Keratinocyte (primary cell): ENCODE data around the gene AKR1C3. TPM values are rescaled to one million over a fixed set of nuclear protein-coding genes. Genes with fewer than 3 reads are reported as not detected.

Source experiments
- DNase-seq: peaks from one replicate; pipeline ENCODE4 v3.0.0-alpha.2; 2011; ENCODE audit warnings: low read depth, missing footprints, low spot score
- FAIRE-seq: peaks from 2 replicates; lab custom pipeline; 2011; peaks lifted over from hg19 to GRCh38; lab: Jason Lieb, UNC
- H2AFZ ChIP-seq: 2 replicates; pipeline ENCODE4 v1.6.0; 2012; ENCODE audit warnings: low read length, control low read depth, inconsistent platforms; ENCODE audit not compliant: control insufficient read depth
- H3K27ac ChIP-seq: 2 replicates; pipeline ENCODE4 v1.5.1; 2011; ENCODE audit warnings: low read length; ENCODE audit not compliant: control insufficient read depth, insufficient read depth
- H3K27me3 ChIP-seq: 3 replicates; pipeline ENCODE4 v1.6.0; 2011; ENCODE audit warnings: low read length; ENCODE audit not compliant: control insufficient read depth, insufficient read depth; ENCODE audit errors: extremely low read depth
- H3K36me3 ChIP-seq, 2 experiments: 2 replicates in 1 of 2; 3 replicates in 1 of 2; pipeline ENCODE4 v1.5.1; 2011; ENCODE audit warnings: low read length in 2 of 2, mild to moderate bottlenecking in 1 of 2; ENCODE audit not compliant: control insufficient read depth in 2 of 2, insufficient read depth in 2 of 2; ENCODE audit errors: extremely low read depth in 1 of 2
- H3K4me1 ChIP-seq: 3 replicates; pipeline ENCODE4 v1.5.1; 2011; ENCODE audit warnings: low read length; ENCODE audit not compliant: control insufficient read depth, insufficient read depth; ENCODE audit errors: extremely low read depth
- H3K4me2 ChIP-seq: 3 replicates; pipeline ENCODE4 v1.6.0; 2011; ENCODE audit warnings: low read depth, low read length; ENCODE audit not compliant: control insufficient read depth, insufficient read depth; ENCODE audit errors: extremely low read depth
- H3K4me3 ChIP-seq, 3 experiments: fragments of 200-600 bp in 1 of 3; sonication (generic) in 1 of 3; 2 replicates in 2 of 3; 3 replicates in 1 of 3; pipeline ENCODE4 v1.5.1; 2011 to 2016; ENCODE audit warnings: low read length in 3 of 3, mild to moderate bottlenecking in 3 of 3, control low read depth in 2 of 3, inconsistent platforms in 1 of 3, low read depth in 1 of 3, mixed read lengths in 1 of 3, mixed run types in 1 of 3, moderate library complexity in 1 of 3; ENCODE audit not compliant: control insufficient read depth in 2 of 3, insufficient read depth in 2 of 3; ENCODE audit errors: extremely low read depth in 1 of 3
- H3K79me2 ChIP-seq: 2 replicates; pipeline ENCODE4 v1.6.0; 2012; ENCODE audit warnings: low read length; ENCODE audit not compliant: control insufficient read depth, insufficient read depth
- H3K9ac ChIP-seq: 3 replicates; pipeline ENCODE4 v1.6.0; 2011; ENCODE audit warnings: low read length; ENCODE audit not compliant: control insufficient read depth, insufficient read depth; ENCODE audit errors: extremely low read depth
- H3K9me1 ChIP-seq: 3 replicates; pipeline ENCODE4 v1.6.0; 2011; ENCODE audit warnings: low read length; ENCODE audit not compliant: control insufficient read depth, insufficient read depth; ENCODE audit errors: extremely low read depth
- H3K9me3 ChIP-seq: 2 replicates; pipeline ENCODE4 v1.5.1; 2012; ENCODE audit warnings: low read depth, low read length; ENCODE audit not compliant: control insufficient read depth
- H4K20me1 ChIP-seq: 3 replicates; pipeline ENCODE4 v1.6.0; 2011; ENCODE audit warnings: low read length; ENCODE audit not compliant: control insufficient read depth, insufficient read depth; ENCODE audit errors: extremely low read depth
- CTCF ChIP-seq, 3 experiments: IDR thresholded peaks in 1 of 3; conservative IDR thresholded peaks in 1 of 3; optimal IDR thresholded peaks in 1 of 3; 2 replicates in 2 of 3; 3 replicates in 1 of 3; pipeline versions ENCODE3 to v1.5.1; 2011; ENCODE audit warnings: low read length in 3 of 3, mild to moderate bottlenecking in 3 of 3, moderate library complexity in 2 of 3, control low read depth in 1 of 3, inconsistent platforms in 1 of 3; ENCODE audit not compliant: insufficient read depth in 2 of 3; ENCODE audit errors: extremely low read depth in 1 of 3
- EZH2 ChIP-seq: IDR thresholded peaks from one replicate; pipeline ENCODE4 v1.6.1; 2012; ENCODE audit warnings: inconsistent platforms, mild to moderate bottlenecking, low read length, moderate library complexity
- dilution Hi-C: fragments of 300-500 bp; cut with MboI; formaldehyde crosslinking; loops from one replicate; pipeline ENCODE4 v1.7.0; 2020; ENCODE audit warnings: low sequenced_read_pairs; ENCODE audit not compliant: extremely low pct_ligation_motif_present
- polyA plus RNA-seq, 5 experiments: library from polyadenylated mRNA; depleted of rRNA in 3 of 5; stranded (reverse) in 3 of 5; stranded (forward) in 1 of 5; unstranded in 1 of 5; fragments of >200 nt; gene quantifications; 1 replicate in 1 of 5; 2 replicates in 3 of 5; 3 replicates in 1 of 5; pipeline versions ENCODE4 v1.2.1 to v1.2.3, GENCODE V29; 2011 to 2012; ENCODE audit warnings: missing spikeins in 2 of 5, low read depth in 1 of 5, low replicate concordance in 1 of 5

AKR1C3 gene
- polyA plus RNA-seq, 1 donor (not counting 4 experiments of a cell fraction or from before 2014, with no cell fraction given), result 27.3 TPM

DNA sequence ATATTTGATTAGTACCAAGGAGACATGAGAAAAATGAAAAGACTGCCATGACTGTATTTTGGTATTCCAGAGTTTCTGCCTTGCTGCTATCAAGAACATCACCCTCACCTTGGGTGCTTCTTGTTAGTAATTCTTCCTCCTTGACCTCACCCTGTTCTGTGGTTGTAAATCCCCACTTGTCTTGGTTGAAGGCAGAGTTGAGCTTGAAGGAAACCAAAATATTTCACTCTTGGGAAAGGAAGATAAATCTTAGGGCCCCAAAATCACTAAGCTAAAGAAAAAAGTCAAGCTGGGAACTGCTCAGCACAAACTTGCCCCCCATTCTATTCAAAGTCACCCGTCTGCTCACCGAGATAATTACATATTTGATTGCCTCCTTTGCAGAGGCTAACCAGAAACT, 20.6 kb upstream of the AKR1C3 start:
- Histone ChIP-seq H3K9me1 (no peaks in the 10 kb centered on the region), H3K9me3 (no peaks in the 10 kb centered on the region), H3K27ac (no peak overlapping the region), H2AFZ (no peak overlapping the region), H3K36me3 (no peaks in the 10 kb centered on the region), H4K20me1 (no peaks in the 10 kb centered on the region), H3K27me3 (no peaks in the 10 kb centered on the region), H3K79me2 (no peaks in the 10 kb centered on the region), H3K4me3 (no peak overlapping the region), H3K9ac (no peak overlapping the region), H3K4me1 (peaks cover 16% of the 10 kb centered on the region), H3K4me2 (no peak overlapping the region)
- TF ChIP-seq CTCF (optimal IDR thresholded peaks at IDR 0.05 in 1 of 3, IDR thresholded peaks at IDR 0.05 in 1 of 3, conservative IDR thresholded peaks at IDR 0.05 in 1 of 3; ENCODE audit: extremely low read depth in 1 of 3, insufficient read depth in 2 of 3, low read length in 3 of 3), result no peak
- no peak for TF ChIP-seq EZH2
- DNase-seq, result no peak
- dilution Hi-C loops, result no loop called here
- no peak for FAIRE-seq

- no peaks in the 10 kb centered on the region for H4K20me1 ChIP-seq
- H3K9ac ChIP-seq, result no peak overlapping the region
- H3K4me1 ChIP-seq, result peaks cover 12% of the 10 kb centered on the region
- dilution Hi-C loops, result no loop called here
- no peak for FAIRE-seq
- TF ChIP-seq EZH2 (no peak), CTCF (optimal IDR thresholded peaks at IDR 0.05 in 1 of 3, IDR thresholded peaks at IDR 0.05 in 1 of 3, conservative IDR thresholded peaks at IDR 0.05 in 1 of 3; ENCODE audit: extremely low read depth in 1 of 3, insufficient read depth in 2 of 3, low read length in 3 of 3) (no peak)
- no peak overlapping the region for H3K4me2 ChIP-seq
- no peak overlapping the region for H2AFZ ChIP-seq
- H3K9me3 ChIP-seq, result no peaks in the 10 kb centered on the region
- H3K27me3 ChIP-seq, result no peaks in the 10 kb centered on the region
- H3K36me3 ChIP-seq, result no peaks in the 10 kb centered on the region
- no peak overlapping the region for H3K4me3 ChIP-seq
- no peak for DNase-seq
- no peaks in the 10 kb centered on the region for H3K79me2 ChIP-seq
- H3K27ac ChIP-seq, result no peak overlapping the region
- no peaks in the 10 kb centered on the region for H3K9me1 ChIP-seq
Observed at GRCh38 chr10:5076615-5077014, 17.6 kb upstream of the AKR1C3 start.
